T follicular helper cell (primary cell): ENCODE results near the gene GDPD2.
"Not testable (repeated sequence)": the region's sequence is repeated elsewhere in the genome, so short reads cannot be mapped to it uniquely, and the experiment has no call there.

Source experiments
- DNase-seq: peaks from one replicate; pipeline ENCODE4 v3.0.0-alpha.2; 2020; ENCODE audit warnings: low read depth
- total RNA-seq, 2 experiments: gene quantifications; one replicate each; lab custom pipeline; 2026; lab: John Stamatoyannopoulos, UW

Gene GDPD2, protein sequence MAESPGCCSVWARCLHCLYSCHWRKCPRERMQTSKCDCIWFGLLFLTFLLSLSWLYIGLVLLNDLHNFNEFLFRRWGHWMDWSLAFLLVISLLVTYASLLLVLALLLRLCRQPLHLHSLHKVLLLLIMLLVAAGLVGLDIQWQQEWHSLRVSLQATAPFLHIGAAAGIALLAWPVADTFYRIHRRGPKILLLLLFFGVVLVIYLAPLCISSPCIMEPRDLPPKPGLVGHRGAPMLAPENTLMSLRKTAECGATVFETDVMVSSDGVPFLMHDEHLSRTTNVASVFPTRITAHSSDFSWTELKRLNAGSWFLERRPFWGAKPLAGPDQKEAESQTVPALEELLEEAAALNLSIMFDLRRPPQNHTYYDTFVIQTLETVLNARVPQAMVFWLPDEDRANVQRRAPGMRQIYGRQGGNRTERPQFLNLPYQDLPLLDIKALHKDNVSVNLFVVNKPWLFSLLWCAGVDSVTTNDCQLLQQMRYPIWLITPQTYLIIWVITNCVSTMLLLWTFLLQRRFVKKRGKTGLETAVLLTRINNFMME
- 0 reads per million in 2 experiments for total RNA-seq

DNA sequence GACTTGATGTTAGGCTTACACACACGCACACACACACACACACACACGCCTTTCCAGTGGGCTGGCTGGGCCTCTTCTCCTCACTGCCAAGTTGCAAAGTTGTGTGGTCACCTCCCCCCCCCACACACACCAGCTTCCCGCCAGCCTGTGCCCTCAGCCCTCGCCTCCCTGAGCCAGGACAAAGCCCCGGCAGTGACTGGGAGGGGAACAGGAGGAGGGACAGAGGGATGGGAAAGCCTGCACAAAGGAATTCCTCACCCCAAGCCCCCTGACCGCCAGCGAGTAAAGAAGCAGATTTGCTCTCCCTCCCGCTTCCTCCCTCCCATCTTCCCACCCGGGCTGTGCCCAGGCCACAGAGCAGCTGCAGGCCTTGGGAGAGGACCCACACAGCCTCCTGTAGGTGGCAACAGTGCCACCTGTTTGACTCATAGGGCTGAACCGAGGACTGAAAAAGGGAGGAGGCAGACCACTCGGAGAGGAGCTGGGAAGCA is at the start of gene GDPD2:
Gene GDPD2, plus strand, starts transcription at position 464 of the 491 bp plus-strand sequence. CDS start 1,671 bp downstream, outside the sequence.
- no peak for DNase-seq

DNA sequence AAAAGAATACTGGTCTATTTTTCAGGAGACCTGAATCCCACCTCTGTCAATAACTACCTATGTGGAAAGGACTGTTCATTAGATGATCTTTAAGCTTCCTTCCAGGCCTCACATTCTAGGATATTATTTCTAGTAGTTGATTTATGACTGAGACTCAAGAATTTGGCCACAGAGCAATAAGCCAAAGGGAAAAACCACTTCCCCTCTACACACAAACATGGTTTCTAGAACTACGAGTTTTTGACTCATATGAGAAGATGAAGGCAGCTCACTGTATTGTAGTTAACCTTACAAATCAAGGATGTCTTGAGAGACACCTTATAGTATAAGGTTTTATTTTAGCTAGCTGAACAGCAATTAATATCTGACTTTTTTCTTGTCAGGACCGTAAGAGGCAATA is 36.9 kb upstream of the GDPD2 start:
- DNase-seq: no peak

DNA sequence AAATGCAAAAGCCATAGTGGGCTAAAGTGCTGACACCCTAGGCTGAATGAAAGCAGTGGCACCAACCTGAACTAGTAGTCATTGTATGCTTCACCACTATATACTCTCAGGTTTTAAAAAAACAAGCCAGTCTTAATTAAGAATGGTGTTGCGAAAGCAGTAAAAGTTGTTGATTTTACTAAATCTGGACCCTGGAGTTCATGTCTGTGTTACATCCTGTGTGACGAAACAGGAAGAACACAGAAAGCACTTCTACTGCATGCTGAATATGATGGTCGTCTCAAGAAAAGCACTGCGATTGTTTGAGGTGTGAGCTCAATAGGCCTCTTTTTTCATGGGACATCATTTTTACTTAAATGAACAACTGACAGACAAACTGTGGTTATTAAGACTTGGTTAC is 24.2 kb upstream of the GDPD2 start:
- DNase-seq: no peak

DNA sequence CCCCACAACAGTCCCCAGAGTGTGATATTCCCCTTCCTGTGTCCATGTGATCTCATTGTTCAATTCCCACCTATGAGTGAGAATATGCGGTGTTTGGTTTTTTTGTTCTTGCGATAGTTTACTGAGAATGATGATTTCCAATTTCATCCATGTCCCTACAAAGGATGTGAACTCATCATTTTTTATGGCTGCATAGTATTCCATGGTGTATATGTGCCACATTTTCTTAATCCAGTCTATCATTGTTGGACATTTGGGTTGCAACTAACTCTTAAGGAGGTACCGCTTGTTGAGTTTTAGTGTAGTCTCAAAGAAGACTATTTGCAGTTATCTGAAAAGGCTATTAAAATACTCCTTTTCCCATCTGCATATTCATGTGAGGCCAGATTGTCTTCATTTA is 22.9 kb upstream of the GDPD2 start:
- not testable (repeated sequence) for DNase-seq

DNA sequence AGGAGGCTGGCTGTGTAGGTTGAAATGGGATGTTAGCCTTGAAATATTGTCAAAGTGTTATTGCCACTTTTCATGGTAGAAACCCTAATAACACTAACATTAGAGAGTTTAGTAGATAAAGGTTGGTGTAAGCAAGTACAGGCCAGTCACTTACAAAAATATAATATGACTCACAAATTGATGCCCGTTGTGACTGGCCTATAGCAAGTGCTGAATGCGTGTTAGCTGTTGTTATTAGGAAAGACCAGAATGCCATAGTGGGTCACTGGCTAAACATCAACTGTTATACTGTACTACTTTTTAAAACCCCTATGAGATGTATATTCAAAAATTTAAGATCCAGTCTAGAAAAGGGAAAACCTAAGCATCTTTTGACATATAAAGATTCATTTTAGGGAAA is 20.4 kb upstream of the GDPD2 start:
- no peak for DNase-seq

DNA sequence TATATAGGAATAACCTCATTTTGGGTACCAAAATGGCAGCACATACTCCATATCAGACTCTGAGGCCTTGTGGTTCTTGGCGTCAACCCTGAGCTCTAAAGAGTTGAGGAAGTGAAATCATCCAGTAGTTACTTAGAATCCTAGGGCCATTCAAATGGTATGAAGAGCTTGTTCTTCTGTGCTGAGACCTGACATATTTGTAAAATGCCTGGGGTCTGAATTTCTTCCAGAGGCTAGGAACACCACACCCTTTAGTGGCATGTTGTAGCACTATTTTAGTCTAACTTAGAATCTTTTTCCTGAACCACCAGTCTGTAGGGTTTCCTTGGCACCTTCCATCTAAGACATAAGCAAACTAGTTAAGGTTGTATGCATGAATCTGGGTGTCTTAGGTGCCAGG is 18.1 kb upstream of the GDPD2 start:
- no peak for DNase-seq

DNA sequence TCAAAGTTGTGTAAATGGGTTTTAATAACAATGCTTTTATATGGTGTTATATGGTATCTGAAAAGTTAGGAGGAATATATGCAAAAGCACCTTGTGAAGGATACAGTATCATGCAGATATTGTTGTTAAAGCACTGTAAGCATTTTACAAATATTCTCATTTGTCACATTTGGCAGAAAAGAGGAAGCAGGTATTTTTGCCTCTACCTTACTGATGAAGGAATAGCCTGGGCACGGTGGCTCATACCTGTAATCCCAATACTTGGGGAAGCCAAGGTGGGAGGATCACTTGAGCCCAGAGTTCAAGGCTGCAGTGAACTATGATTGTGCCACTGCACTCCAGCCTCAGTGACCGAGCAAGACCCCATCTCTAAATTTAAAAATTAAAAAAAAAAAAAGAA is 12.2 kb upstream of the GDPD2 start:
- DNase-seq: no peak

DNA sequence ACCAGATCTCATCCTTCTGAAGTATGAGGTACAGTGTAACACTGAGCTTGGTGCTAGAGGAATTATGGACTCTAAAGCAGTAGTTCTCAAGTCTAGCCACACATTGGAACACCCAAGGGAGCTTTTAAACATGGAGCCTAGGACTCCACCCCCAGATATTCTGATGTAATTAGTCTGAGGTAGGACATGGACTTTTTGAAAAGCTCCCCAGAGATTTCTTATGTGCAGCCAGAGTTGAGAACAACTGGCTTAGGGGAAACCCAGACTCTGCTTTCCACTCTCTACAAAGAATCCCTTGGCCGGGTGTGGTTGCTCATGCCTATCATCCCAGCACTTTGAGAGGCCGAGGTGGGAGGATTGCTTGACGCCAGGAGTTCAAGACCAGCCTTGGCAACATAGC is 11.6 kb upstream of the GDPD2 start:
- DNase-seq: no peak

DNA sequence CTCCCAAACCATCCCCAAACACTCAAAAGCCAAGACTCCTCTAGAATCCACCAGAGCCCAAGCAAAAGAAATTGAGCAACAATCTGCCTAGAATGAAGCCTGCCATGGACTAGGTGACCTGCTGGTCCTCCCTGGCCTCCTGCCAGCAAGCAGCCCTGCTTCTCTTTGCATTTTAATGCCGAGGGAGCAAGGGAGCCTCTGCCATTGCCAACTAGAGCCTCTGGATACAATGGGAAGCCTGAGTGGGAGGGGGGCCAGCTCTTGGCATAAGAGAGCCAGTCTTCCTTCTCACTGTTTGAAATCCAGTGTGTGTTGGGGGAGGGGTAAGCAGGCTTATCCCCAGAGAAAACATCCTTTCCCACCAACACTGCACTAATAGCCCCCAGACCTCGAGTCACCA is 1.5 kb upstream of the GDPD2 start:
- DNase-seq: no peak

DNA sequence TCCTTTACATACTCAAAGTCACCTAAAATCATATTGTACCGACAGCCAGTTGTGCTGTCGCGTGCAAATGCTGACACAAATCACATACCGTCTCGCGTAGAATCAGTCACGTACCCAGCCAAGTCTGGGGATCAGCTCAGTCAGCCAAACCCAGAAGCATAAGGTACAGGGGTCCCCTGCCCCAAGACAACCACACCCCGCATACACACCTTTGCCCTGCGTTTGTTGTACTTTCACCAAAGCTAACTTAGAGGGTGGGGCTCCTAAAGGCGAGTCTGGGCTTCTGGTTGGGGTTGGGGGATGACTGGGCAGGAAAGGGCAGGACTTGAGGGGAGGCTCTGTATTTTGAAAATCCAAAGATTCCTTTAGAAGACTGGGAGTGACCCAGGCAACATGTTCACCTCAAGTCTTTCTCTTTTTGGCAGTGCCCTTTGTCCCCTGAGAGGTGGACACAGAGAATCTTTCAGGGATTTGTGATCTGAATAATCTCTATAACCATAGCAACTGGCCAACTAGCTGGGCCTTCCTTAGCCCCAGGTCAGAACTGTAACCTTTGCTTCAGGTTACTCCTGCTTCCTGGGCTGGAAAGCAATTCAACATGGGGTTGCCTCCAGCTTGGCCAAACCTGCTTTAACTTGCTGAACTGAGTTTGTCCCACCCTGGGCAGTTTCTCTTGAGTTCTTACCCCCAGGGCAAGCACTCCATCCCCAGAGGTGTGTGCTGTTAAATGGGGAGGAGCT is 992 bp downstream of the GDPD2 start:
- no peak for DNase-seq

DNA sequence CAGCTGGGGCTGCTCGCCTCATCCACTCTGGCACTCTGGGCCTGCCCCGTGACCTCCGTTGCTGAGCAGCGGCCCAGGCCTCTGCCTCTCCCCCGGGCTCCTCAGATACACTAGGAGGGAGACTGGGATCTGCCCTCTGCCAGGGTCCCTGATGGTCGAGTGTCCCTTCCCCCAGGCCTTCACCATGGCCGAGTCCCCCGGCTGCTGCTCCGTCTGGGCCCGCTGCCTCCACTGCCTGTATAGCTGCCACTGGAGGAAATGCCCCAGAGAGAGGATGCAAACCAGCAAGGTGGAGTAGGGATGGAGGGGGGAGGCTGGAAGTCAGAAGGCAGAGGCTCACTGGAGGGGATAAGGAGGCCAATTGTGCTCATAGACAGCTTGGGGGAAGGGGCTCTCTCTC is 1.7 kb downstream of the GDPD2 start:
- no peak for DNase-seq

DNA sequence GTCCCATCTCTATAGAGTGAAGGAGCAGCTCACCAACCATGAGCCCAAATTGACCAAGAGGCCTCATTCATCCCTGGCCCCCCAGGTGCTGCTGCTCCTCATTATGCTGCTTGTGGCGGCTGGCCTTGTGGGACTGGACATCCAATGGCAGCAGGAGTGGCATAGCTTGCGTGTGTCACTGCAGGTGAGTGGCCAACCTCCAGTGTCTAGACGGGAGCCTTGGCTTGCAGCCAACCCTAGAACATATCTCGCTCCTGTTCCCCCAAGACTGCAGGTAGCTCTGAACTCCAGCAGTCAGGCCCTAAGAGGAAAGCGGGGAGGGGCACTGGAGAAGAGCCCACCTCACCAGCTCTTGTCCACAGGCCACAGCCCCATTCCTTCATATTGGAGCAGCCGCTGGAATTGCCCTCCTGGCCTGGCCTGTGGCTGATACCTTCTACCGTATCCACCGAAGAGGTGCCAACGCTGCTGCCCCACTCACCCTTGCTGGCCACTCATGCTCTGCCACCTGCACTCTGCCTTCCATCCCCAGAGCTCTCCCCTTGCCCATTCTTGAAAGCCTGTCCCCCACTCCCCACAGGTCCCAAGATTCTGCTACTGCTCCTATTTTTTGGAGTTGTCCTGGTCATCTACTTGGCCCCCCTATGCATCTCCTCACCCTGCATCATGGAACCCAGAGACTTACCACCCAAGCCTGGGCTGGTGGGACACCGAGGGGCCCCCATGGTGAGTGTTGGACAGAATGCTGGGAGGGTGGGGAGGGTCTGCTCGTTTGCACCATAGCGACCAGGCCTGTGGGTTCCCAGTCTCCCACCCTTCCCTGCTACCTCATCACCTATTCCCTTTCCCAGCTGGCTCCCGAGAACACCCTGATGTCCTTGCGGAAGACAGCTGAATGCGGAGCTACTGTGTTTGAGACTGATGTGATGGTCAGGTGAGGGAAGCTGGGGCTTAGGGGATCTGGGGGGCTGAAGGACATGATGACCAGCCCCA is 3.5 kb downstream of the GDPD2 start:
- DNase-seq: no peak

DNA sequence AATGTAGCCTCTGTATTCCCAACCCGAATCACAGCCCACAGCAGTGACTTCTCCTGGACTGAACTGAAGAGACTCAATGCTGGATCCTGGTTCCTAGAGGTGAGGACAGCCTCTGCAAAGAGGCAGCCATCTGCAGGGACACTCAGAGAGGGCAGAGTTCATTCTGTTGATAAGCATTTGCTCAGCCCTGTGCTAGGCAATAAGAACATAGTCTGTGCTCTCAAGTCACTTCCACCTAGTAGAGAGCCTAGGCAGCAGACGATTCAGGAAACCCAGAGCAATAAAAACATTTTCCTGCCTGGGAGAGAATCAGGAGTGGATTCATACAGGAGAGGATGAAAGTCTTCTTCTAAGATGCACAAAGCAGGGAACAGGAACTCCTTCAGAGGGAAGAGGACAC is 4.3 kb downstream of the GDPD2 start:
- DNase-seq: no peak

DNA sequence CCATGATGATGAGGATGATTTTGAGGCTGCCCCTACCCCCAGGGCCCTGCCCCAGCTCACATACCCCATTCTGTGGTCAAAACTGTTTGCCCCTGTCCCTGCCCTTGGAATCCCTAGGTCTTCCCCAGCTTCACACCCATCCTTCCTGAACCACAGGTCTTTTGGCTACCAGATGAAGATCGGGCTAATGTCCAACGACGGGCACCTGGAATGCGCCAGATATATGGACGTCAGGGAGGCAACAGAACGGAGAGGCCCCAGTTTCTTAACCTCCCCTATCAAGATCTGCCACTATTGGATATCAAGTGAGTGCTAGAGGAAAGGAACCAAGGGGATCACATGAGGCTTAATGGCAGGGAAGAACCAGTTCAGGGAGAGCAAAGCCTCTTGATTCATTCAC is 6.6 kb downstream of the GDPD2 start:
- DNase-seq: no peak

DNA sequence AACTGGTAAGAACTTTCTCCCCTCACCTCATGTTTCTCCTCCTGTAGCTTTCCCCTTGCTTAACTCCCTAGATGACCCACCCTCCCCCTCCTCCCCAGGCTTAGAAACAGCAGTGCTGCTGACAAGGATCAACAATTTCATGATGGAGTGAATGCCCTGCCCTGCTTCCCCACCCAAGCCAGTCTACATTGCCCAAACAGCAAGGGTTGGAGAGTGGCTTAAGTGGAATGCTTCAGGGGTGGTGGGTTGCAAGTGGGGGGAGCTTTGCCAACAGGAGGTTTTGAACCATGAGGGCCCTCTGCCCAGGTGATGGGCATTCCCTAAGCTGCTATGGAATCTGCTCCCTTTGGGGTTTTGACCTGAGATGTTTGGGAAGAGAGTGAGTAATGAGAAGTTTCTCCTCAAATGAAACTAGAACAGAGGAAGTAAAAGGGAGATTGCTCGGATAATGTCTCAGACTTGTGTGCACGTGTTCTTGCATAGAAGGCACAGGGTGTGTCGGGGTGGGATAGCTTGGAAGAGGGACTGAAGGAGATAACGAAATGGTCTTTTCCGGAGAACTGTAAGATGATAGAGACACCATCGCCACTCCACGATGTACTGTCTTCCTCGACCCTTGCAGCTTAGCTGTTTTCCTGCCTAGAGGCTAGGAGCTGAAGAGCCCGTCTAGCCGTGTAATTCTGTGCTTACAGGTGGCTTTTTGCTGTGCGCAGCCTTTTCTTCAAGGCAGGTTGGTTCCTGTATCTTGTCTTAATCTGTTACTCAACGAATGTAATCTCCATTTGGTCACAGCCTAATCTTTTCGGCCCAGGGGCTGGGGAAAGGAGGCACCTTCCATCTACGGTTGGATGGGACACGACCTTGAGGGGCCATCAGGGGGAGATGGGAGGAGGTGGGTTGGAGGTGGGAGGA is 10.1 kb downstream of the GDPD2 start:
- no peak for DNase-seq

DNA sequence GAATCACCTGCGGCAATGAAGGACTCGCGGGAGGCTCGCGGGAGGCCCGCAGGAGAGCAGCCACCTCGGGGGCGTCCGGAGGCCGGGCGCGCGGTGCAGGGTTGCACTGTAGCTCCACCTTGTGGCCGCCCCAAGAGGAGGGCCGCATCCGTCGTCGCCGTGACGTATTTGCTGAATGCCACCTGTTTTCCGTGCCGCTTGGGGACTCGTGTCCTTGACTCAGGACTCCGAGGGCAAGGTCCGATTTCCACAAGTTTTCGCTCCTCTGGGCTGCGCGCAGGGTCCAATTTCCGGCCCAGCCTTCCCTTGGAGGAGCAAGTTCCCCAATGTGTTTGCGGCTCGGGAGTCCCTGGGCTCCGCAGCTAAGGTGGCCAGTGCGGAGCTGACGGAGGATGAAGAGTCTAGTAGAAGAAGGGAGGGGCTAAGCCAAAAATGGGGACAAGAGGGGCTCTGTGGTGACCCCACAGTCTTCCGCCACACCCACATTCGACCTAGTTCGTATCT is 10.8 kb downstream of the GDPD2 start:
- DNase-seq: peak; percentile 57

DNA sequence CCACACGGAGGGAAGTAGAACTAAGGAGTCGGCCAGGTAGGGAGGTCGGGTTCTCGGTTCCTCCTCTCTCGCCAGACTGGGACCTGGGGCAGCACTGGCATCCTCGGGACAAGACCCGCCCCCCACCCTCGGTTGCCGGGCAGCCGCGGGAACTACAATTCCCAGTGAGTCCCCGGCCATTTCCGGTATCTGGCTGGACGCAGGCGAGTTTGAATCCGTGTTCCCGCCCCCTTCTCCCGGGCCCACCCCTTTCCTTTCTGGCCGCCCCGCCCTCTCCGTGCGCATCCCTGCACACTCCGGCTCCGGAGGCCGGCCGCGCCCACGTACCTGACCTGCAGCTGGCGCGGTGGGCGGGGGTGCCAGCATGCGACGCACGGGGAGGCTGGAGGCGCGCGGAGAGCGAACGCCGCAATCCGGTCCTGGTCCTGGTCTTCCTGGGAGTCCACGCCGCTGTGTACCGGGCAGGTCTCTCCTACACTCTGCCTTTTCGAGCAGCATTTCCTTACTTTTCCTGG is 11.3 kb downstream of the GDPD2 start:
- peak; percentile 19 for DNase-seq

DNA sequence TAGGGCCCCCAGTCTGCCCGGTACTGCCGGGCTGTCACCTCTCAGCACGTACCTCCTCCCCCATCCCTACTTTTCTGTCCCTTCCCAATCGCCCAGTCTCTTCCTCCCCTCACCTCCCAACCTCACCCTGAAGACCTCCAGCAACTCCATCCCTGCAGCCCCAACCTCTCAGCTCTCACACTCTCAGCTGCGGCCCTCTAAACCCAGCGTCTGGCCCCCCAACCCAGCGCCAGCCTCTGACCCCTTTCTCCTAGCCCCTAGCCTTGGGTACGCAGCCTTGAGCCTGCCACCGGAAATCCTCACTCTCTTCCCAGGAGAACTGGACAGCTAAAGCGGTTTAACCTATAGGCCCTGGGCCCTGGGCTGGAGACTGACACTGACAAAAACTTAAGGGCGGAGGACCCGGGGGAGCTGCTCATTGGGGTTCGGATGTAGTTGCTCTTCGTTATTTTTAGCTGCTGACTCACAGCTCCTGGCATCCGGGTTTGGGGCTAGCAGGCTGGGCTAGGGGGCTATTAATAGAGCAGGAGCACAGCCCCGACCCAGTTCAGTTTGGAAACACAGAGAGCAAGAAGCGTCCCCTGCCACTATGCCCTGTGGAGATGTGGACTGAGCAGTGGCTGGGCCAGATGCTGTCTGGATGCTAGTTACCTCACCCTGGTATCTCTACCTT is 11.9 kb downstream of the GDPD2 start:
- no peak for DNase-seq

DNA sequence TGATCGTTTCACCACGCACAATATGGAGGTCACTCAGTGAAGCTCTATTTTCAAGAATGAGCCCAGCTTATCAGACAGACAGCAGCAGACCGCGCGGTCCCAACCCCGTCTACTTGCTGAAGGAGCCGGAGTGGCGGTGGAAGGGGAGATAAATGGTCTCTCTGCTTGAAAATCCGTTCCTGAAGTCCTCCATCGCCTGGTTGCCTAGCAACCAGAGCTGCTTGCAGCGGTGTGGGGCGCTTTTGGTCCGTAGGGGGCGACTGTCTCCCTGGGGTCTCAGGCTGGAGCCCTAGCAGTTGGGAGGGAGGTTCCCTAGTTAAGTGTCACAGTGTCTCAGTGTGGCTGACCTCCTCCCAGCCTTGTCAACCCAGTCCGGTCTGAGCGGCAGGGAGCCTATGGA is 13.2 kb downstream of the GDPD2 start:
- no peak for DNase-seq

DNA sequence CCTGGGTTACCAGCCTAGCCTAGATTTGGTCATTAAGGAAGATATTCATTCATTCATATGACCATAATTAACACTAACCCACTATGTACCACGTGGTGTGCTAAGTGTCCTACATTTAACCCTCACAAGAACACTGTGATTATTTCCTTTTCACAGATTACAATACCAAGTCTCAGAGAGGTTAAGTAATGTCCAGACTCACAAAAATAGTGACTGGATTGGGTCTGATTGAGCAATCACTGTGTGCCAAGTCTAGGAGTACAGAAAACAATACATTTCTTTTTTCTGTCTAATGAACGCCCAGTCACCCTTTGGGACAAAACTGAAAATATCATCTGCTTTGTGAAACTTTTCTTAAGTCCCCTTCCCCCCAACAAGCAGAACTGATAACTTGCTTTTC is 13.9 kb downstream of the GDPD2 start:
- no peak for DNase-seq
